HCEC 1CT (cell line): ENCODE measurements around the gene G6PD.
"Not testable (repeated sequence)": the region's sequence is repeated elsewhere in the genome, so short reads cannot be mapped to it uniquely, and the experiment has no call there.

Source experiments
- DNase-seq: peaks from one replicate; pipeline ENCODE4 v3.0.0-alpha.2; 2017

Gene G6PD

GRCh38 chrX:154513716-154514115 is 32.9 kb downstream of the G6PD start:
- no peak for DNase-seq

GRCh38 chrX:154512879-154513553 is 33.6 kb downstream of the G6PD start:
- DNase-seq: no peak

GRCh38 chrX:154511761-154512160 is 34.9 kb downstream of the G6PD start:
- DNase-seq: no peak

GRCh38 chrX:154509455-154509854 is 37.2 kb downstream of the G6PD start:
- DNase-seq: no peak

GRCh38 chrX:154508384-154508745 is 38.3 kb downstream of the G6PD start:
- DNase-seq: no peak

- DNase-seq: no peak
These were observed 38.8 kb downstream of the G6PD start for GRCh38 chrX:154507673-154508383.

GRCh38 chrX:154506483-154507332 is 39.9 kb downstream of the G6PD start:
- DNase-seq: no peak

GRCh38 chrX:154505734-154506133 is 40.9 kb downstream of the G6PD start:
- DNase-seq: peak; percentile 62

- DNase-seq: no peak
These were observed 43.7 kb downstream of the G6PD start for GRCh38 chrX:154502989-154503388.

- no peak for DNase-seq
These were observed 44.5 kb downstream of the G6PD start for GRCh38 chrX:154502098-154502497.

GRCh38 chrX:154501423-154501822 is 45.2 kb downstream of the G6PD start:
- not testable (repeated sequence) for DNase-seq

GRCh38 chrX:154496591-154497137 is 50.0 kb downstream of the G6PD start:
- not testable (repeated sequence) for DNase-seq

- no peak for DNase-seq
These were observed 51.1 kb downstream of the G6PD start for GRCh38 chrX:154495472-154495922.

GRCh38 chrX:154494715-154495114 is 51.9 kb downstream of the G6PD start:
- DNase-seq: no peak

GRCh38 chrX:154490414-154491083 is 56.1 kb downstream of the G6PD start, which contains the start of gene SLC10A3:
SLC10A3 (minus strand) TSS chrX:154490629; CDS start chrX:154488940, 1,689 bp downstream.
- peak; percentile 90 for DNase-seq

GRCh38 chrX:154490021-154490413 is 56.6 kb downstream of the G6PD start:
- peak; percentile 37 for DNase-seq

- DNase-seq: no peak
These were observed 57.5 kb downstream of the G6PD start for GRCh38 chrX:154489182-154489581.

GRCh38 chrX:154488336-154489075 is 58.1 kb downstream of the G6PD start:
- DNase-seq: no peak

- DNase-seq: no peak
These were observed 58.9 kb downstream of the G6PD start for GRCh38 chrX:154487518-154488290.

GRCh38 chrX:154486396-154487207 is 60.0 kb downstream of the G6PD start, which contains the start of gene UBL4A:
UBL4A (minus strand) TSS chrX:154486615; CDS start chrX:154486584, 31 bp downstream.
- peak; percentile 38 for DNase-seq
